Osteocyte (in vitro differentiated cells): ENCODE data around the gene ACRBP. TPM values are rescaled to one million over a fixed set of nuclear protein-coding genes. Genes with fewer than 3 reads are reported as not detected.

Source experiments
- DNase-seq: peaks from one replicate; pipeline ENCODE4 v3.0.0; 2021; ENCODE audit warnings: mixed read lengths; ENCODE audit not compliant: unreplicated experiment; ENCODE audit errors: extremely low spot score
- H3K27ac Mint-ChIP-seq: one replicate; pipeline ENCODE4 v1.8.0; 2021; ENCODE audit warnings: mild to moderate bottlenecking, mixed read lengths; ENCODE audit not compliant: unreplicated experiment
- H3K27me3 Mint-ChIP-seq: one replicate; pipeline ENCODE4 v1.8.0; 2021; ENCODE audit warnings: mixed read lengths; ENCODE audit not compliant: unreplicated experiment
- H3K36me3 Mint-ChIP-seq: one replicate; pipeline ENCODE4 v1.8.0; 2021; ENCODE audit warnings: mixed read lengths; ENCODE audit not compliant: unreplicated experiment
- H3K4me1 Mint-ChIP-seq: one replicate; pipeline ENCODE4 v1.8.0; 2021; ENCODE audit warnings: mixed read lengths; ENCODE audit not compliant: unreplicated experiment
- H3K4me3 Mint-ChIP-seq: one replicate; pipeline ENCODE4 v1.8.0; 2021; ENCODE audit warnings: mild to moderate bottlenecking, moderate library complexity, mixed read lengths; ENCODE audit not compliant: unreplicated experiment
- H3K9me3 Mint-ChIP-seq: one replicate; pipeline ENCODE4 v1.8.0; 2021; ENCODE audit warnings: mixed read lengths; ENCODE audit not compliant: unreplicated experiment
- CTCF ChIP-seq: fragments of 200-600 bp; sonication (generic); IDR thresholded peaks from 2 replicates; pipeline ENCODE4 v1.5.0; 2021; ENCODE audit warnings: antibody characterized with exemption, mild to moderate bottlenecking, moderate library complexity
- total RNA-seq: library from RNA; stranded (reverse); gene quantifications from 2 replicates; pipeline ENCODE4 v1.2.1, GENCODE V29; 2021

The ACRBP gene
- total RNA-seq, 1 donor from 2014 or later = 1.0 TPM

DNA sequence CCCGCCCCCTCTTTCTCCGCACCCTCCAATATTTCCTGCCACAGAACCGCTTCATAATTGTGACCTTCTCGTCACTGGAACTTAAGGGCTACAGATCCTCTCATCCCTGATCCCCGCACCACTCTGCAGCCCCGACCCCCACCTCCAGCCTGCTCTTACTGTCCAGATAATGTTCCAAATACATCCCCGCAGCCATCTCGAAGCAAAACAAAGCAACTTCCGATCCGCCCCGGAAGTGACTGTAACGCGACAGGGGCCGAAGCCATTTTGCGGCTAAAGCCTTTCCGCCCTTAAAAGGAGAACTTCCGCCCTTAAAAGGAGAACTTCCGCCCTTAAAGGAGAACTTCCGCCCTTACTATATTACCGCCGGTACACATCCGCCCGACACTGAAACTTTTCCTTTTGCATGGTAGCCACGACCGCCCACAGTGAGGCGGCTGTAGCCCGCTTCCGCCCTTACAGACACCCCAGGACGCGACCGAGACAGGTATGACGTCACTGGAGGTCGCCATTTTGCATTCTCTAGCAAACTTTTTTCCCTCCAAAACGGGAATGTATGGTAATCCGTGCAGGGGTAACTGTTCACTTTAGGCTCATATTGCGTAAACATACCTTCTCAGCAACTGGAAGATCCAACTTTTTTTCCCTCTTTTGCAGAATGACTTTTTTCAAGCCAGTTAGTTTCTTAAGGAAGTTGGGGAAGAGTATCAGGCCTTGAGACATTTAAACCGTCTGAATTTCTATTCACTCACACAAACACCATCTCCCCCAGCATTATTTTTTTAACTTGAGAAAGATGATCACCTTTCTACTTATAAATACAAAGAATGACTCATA is 15.9 kb upstream of the ACRBP start, which contains the start of gene ING4:
ING4 (minus strand) TSS at position 214 of the 837 bp plus-strand sequence; CDS start at position 196, 18 bp downstream.
- H3K4me1 Mint-ChIP-seq = peaks cover 19% of the 10 kb centered on the region

GRCh38 chr12:6662602-6662905 is 15.3 kb upstream of the ACRBP start:
- peak overlapping the region; percentile 96 for H3K27ac Mint-ChIP-seq
- DNase-seq = no peak
- H3K36me3 Mint-ChIP-seq = peaks cover 10% of the 10 kb centered on the region
- peaks cover 19% of the 10 kb centered on the region for H3K4me1 Mint-ChIP-seq
- TF ChIP-seq CTCF = no peak
- H3K27me3 Mint-ChIP-seq = no peaks in the 10 kb centered on the region
- no peaks in the 10 kb centered on the region for H3K9me3 Mint-ChIP-seq
- H3K4me3 Mint-ChIP-seq = peak overlapping the region; percentile 90

More for the DNA sequence above, 15.9 kb upstream of the ACRBP start, which contains the start of gene ING4:
- peak; percentile 98 for DNase-seq
- TF ChIP-seq CTCF = no peak
- Mint-ChIP-seq H3K27me3 (no peaks in the 10 kb centered on the region), H3K4me3 (peak within 1 kb of the TSS; percentile 90), H3K27ac (peak within 1 kb of the TSS; percentile 96), H3K9me3 (no peaks in the 10 kb centered on the region), H3K36me3 (peaks cover 16% of the 10 kb centered on the region)

- no peaks in the 10 kb centered on the region for H3K9me3 Mint-ChIP-seq
- no peak for DNase-seq
- TF ChIP-seq CTCF = no peak
- H3K4me3 Mint-ChIP-seq = no peak overlapping the region
- no peak overlapping the region for H3K27ac Mint-ChIP-seq
- peaks cover 35% of the 10 kb centered on the region for H3K36me3 Mint-ChIP-seq
- H3K4me1 Mint-ChIP-seq = no peaks in the 10 kb centered on the region
- H3K27me3 Mint-ChIP-seq = no peaks in the 10 kb centered on the region
Observed at GRCh38 chr12:6653987-6654386, 6.8 kb upstream of the ACRBP start.

DNA sequence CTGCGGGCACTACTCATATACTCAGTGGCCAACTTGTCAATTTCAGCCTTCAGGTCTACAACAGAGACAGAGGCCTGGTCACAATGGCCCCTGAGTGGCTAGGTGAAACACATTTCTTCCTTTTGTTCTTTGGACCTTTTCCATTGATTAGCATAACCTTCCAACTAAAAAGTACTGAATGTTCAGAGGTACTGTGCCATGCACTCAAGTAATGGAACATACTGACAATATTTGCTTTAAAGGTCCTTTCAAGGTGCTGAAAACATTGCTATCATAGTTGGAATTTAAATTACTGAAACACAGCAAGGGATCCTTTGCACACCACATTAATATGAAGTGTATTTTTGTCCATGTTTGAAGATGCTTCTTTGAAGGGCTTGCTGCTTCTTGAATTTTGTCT is 6.1 kb upstream of the ACRBP start:
- TF ChIP-seq CTCF = no peak
- no peak for DNase-seq
- H3K9me3 Mint-ChIP-seq = no peaks in the 10 kb centered on the region
- no peak overlapping the region for H3K27ac Mint-ChIP-seq
- no peak overlapping the region for H3K4me3 Mint-ChIP-seq
- peaks cover 32% of the 10 kb centered on the region for H3K36me3 Mint-ChIP-seq
- H3K27me3 Mint-ChIP-seq = no peaks in the 10 kb centered on the region
- H3K4me1 Mint-ChIP-seq = no peaks in the 10 kb centered on the region

DNA sequence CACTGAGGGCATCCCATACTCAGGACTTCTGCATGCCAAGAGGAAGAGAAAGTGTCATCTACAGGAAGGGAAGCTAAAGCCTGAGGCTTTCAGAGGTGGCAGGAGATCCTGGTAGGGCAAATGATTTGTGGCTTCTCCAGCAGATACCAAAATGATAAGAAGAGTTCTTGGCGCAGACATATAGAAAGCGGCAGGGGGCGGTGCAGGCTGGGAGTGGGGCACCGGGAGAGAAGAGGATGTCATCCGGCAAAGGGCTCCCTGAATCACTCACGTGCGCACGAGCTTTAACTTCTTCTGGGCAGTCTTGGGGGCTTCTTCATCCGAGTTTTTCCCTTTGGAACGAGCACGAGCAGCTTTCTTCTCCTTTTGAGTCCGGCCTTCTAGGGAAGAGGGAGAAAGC is 5.2 kb upstream of the ACRBP start:
- H3K36me3 Mint-ChIP-seq = peaks cover 37% of the 10 kb centered on the region
- no peak overlapping the region for H3K4me3 Mint-ChIP-seq
- no peak overlapping the region for H3K27ac Mint-ChIP-seq

More for the DNA sequence above, 5.2 kb upstream of the ACRBP start:
- no peaks in the 10 kb centered on the region for H3K9me3 Mint-ChIP-seq
- no peak for DNase-seq
- no peak for TF ChIP-seq CTCF
- no peaks in the 10 kb centered on the region for H3K27me3 Mint-ChIP-seq
- H3K4me1 Mint-ChIP-seq = no peaks in the 10 kb centered on the region
